BLaER1 (cell line): ENCODE measurements around the gene ZNF503.

Experiments
- H3K27ac ChIP-seq: shearing (Covaris generic); formaldehyde crosslinking; 2 replicates; pipeline ENCODE4 v1.8.1; 2022
- H3K27me3 ChIP-seq: shearing (Covaris generic); formaldehyde crosslinking; 2 replicates; pipeline ENCODE4 v1.8.1; 2022
- H3K36me3 ChIP-seq: shearing (Covaris generic); formaldehyde crosslinking; 2 replicates; pipeline ENCODE4 v1.8.1; 2022
- H3K4me1 ChIP-seq: shearing (Covaris generic); formaldehyde crosslinking; 2 replicates; pipeline ENCODE4 v1.8.1; 2022
- H3K4me2 ChIP-seq: shearing (Covaris generic); formaldehyde crosslinking; 2 replicates; pipeline ENCODE4 v1.8.1; 2022
- H3K4me3 ChIP-seq: shearing (Covaris generic); formaldehyde crosslinking; 2 replicates; pipeline ENCODE4 v1.8.1; 2022
- H3K9ac ChIP-seq: shearing (Covaris generic); formaldehyde crosslinking; 2 replicates; pipeline ENCODE4 v1.8.1; 2022
- H3K9me3 ChIP-seq: shearing (Covaris generic); formaldehyde crosslinking; 2 replicates; pipeline ENCODE4 v1.8.1; 2022
- H4K20me1 ChIP-seq: shearing (Covaris generic); formaldehyde crosslinking; 2 replicates; pipeline ENCODE4 v1.8.1; 2022
- Cebpa-rat ChIP-seq: shearing (Covaris generic); IDR thresholded peaks from 2 replicates; pipeline ENCODE4 v1.8.1; 2022

The ZNF503 gene

DNA sequence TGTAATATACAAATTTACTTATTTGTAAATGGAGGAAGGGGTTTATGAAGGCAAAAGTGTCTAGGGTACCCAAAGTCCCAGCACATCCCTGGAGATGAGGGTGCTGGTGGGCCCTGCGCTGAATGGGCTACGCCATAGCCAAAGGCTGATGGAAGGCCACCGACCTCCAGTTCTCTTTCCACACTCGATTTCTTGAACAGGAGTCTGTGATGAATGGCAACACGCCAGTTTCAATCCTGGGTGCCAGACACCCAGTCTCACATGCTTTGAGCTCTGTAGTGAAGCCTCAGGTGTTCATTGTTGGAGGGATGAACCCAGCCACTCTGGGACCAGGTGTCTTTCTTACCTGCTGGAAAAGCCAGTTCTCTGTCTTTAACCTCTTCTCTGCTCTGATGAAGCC, 30.6 kb upstream of the ZNF503 start:
- H3K4me3 ChIP-seq: no peak overlapping the region
- no peaks in the 10 kb centered on the region for H3K27me3 ChIP-seq
- no peaks in the 10 kb centered on the region for H3K9me3 ChIP-seq
- H3K4me1 ChIP-seq: peaks cover 10% of the 10 kb centered on the region
- H4K20me1 ChIP-seq: no peaks in the 10 kb centered on the region
- no peak overlapping the region for H3K9ac ChIP-seq
- H3K27ac ChIP-seq: no peak overlapping the region
- no peak overlapping the region for H3K4me2 ChIP-seq
- H3K36me3 ChIP-seq: no peaks in the 10 kb centered on the region
- no peak for TF ChIP-seq Cebpa-rat

DNA sequence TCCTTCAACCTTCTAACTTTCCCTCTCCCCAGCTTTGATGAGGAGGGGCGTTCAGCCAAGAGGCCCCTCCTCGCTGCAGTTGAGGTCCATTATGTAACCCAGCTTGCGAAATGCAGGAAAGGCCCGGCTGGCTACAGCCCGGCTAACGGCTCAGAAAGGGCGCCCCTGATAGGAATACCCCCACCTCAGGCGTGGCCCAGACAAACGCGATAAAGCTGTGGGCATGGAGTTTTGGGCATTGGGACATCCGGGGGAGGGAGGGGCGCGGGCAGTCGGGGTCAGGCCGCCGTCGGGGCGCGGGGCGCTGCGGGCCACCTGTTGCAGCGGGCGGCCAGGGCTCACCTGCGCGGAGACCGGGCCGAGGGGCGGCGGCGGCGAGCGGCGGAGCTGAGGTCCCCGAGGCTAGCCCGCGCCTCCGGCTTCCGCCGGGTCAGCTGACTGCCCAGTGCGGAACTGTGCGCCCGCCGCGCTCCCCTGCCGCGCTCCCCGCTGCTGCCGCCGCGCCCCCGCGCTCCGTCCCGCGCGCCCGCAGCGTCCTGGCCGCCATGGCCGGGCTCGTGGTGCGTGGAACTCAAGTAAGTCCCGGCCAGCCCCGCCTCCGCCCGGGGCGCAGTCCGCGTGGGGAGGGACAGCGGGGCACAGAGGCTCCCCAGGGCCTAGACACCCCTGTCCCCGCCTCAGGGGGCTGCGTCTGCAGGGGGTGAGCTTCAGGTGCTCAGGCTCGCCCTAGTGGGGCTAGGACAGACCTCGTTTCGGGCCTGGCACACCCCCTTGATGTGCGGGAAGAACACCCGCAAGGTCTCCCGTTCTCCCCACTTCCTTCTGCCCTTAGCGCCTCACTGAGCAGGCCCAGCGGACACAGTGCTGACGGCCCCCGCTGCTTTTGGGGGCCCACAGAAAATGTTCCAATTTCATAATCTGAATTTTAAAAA, 29.9 kb upstream of the ZNF503 start, which contains the start of gene LRMDA:
TSS of gene LRMDA (plus strand) at position 445 of the 932 bp plus-strand sequence.
- Histone ChIP-seq H3K4me3 (no peak within 1 kb of the TSS), H3K27me3 (no peaks in the 10 kb centered on the region), H3K9me3 (no peaks in the 10 kb centered on the region), H4K20me1 (no peaks in the 10 kb centered on the region), H3K4me1 (peaks cover 10% of the 10 kb centered on the region), H3K4me2 (peak within 1 kb of the TSS; percentile 56), H3K27ac (no peak within 1 kb of the TSS), H3K9ac (no peak within 1 kb of the TSS), H3K36me3 (no peaks in the 10 kb centered on the region)
- no peak for TF ChIP-seq Cebpa-rat

DNA sequence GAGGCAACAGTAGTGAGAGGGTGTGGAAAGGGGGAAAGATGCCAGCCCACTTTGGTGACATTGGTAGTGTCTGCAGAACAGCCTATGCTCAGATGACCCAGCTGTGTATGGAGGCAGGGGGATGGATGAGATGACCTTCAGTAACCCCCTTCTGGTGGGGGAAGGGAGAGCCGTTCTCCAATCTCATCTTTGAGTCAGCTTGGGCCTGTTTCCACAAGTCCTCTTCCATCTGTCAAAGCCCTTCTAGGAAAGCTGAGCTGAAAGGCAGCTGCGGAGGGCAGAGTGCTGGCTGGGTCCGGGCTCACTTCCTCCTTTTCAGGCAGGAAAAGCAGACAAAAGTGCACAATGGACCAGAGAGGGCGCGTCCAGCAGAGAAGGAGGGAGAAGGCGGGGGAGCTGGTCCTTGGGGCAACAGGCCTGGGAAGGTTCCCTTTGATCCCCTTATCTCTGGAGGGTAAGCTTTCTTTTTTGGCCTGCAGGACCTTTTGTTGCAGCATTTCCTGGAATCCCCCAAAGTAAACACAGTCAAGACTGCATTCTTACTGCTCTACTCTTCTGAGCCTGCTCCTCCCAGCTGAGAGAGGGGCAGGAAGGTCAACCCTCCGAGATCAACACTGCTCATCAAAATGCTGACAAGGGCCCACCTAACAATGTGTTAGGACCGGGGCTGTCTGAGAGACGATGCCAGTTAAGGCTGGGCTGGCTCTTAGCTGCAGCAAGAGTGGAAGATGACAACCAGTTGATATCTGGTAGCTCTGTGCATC, 28.6 kb upstream of the ZNF503 start:
- Histone ChIP-seq H3K27ac (no peak overlapping the region; the same call in 1 of the 2 replicates), H4K20me1 (no peaks in the 10 kb centered on the region), H3K4me1 (peaks cover 10% of the 10 kb centered on the region), H3K9ac (no peak overlapping the region), H3K36me3 (no peaks in the 10 kb centered on the region), H3K27me3 (no peaks in the 10 kb centered on the region), H3K9me3 (no peaks in the 10 kb centered on the region), H3K4me2 (peak overlapping the region; percentile 56), H3K4me3 (no peak overlapping the region)
- no peak for TF ChIP-seq Cebpa-rat

DNA sequence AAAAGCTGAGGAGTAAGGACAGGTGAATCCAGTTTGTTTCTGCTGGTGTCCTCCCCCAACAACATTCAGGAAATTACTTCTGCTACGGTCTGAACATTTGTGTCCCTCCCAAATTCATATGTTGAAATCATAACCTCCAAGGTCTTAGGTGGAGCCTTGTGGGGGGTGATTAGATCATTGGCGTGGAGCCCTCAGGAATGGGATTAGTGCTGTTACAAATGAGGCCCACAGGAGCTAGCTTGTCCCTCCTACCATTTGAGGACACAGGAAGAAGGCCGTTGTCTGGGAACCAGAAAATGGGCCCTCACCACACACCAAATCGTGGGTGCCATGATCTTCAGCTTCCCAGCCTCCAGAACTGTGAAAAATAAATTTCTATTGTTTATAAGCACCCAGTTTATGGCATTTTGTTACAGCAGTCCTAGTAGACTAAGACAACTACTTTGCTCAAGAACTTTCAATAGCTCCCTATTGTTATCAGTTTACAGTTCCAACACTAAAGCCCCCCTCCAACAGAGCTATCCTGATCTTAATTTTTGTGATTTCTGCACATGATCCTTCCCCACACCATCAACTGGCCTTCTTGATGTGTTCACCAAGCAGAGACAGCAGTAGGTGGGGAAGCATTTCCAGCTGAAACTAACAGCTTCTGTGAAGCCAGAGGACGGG, 27.7 kb upstream of the ZNF503 start:
- Histone ChIP-seq H3K4me3 (no peak overlapping the region), H3K27ac (no peak overlapping the region), H3K9me3 (no peaks in the 10 kb centered on the region), H4K20me1 (no peaks in the 10 kb centered on the region), H3K4me1 (peaks cover 10% of the 10 kb centered on the region), H3K4me2 (no peak overlapping the region; the same call in 1 of the 2 replicates), H3K36me3 (no peaks in the 10 kb centered on the region), H3K27me3 (no peaks in the 10 kb centered on the region), H3K9ac (no peak overlapping the region)
- no peak for TF ChIP-seq Cebpa-rat

DNA sequence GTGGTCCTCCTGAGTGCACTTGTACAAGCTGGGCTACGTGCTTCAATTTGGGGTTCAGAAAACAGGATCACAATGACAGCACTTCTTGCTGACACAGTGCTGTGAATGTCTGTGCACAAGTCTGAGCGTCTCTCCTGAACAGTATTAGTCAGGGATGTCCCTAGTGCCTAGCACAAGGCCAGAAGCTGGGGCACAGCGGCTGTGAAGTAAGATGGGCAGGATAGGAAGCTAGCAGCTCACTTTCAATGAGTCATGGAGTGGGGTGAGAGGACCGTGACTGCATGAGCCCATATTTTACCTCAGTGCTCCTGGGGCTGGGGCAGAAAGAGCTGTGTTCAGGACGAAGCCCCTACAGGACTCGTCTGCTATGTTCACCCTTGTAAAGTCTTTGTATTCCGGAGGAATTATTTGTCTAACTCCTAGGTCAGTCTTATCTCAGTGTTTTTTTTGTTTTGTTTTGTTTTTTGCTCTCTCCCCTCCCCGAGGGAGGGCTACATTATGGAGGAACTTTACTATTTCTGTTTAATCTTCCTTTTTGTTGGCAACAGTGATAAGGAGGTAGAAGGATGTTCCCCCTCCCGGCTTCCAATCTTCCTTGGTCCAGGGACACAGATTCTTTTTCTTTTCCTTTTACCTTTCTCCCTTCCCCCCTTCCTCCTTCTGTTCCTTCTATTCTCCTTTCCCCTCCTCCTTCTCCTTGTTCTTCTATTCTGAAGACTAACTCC, 27.0 kb upstream of the ZNF503 start:
- H3K36me3 ChIP-seq: no peaks in the 10 kb centered on the region
- H3K27me3 ChIP-seq: no peaks in the 10 kb centered on the region
- H3K4me3 ChIP-seq: no peak overlapping the region
- TF ChIP-seq Cebpa-rat: no peak
- H3K4me2 ChIP-seq: no peak overlapping the region
- H4K20me1 ChIP-seq: no peaks in the 10 kb centered on the region
- no peaks in the 10 kb centered on the region for H3K9me3 ChIP-seq
- no peak overlapping the region for H3K9ac ChIP-seq
- no peak overlapping the region for H3K27ac ChIP-seq
- peaks cover 10% of the 10 kb centered on the region for H3K4me1 ChIP-seq

DNA sequence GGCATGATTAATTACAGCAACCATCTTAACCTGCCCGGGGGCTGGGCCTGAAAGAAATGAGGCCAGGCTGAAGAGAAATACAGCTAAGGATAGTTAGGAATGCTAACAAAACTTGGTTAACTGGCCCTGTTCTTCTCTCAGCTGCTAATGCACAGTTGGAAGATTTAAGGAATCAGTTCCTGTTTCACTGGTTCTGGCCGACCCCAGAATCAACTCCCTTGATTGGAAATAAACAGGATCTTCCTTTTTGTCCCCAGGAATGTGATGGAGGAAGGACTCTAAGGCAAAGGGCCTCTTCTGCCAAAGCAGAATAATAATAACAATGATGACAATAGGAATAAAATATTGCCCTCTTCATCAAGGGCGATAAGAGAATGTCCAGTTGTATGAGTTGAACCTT, 26.4 kb upstream of the ZNF503 start:
- H3K27me3 ChIP-seq: no peaks in the 10 kb centered on the region
- no peaks in the 10 kb centered on the region for H3K9me3 ChIP-seq
- no peaks in the 10 kb centered on the region for H4K20me1 ChIP-seq
- TF ChIP-seq Cebpa-rat: no peak
- no peak overlapping the region for H3K4me2 ChIP-seq
- peaks cover 10% of the 10 kb centered on the region for H3K4me1 ChIP-seq
- no peak overlapping the region for H3K9ac ChIP-seq
- H3K4me3 ChIP-seq: no peak overlapping the region
- H3K36me3 ChIP-seq: no peaks in the 10 kb centered on the region
- no peak overlapping the region for H3K27ac ChIP-seq

DNA sequence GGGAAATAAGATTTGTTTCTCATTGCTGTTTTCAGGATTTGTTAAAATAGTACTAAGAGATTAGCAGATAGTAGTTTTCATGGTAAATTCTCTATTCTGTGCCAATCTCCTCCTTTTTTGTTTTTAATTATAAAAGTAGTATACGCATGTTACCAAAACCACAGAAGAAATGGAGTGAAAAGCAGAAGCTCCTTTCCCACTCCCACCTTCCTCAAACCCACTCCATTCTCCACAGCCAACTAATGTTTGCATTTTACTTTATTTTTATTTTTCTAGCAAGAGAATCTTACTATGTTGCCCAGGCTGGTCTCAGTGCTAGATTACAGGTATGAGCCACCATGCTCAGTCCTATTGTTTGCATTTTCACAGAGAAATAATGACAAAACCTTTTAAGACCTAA, 25.3 kb upstream of the ZNF503 start:
- H3K27ac ChIP-seq: no peak overlapping the region
- no peaks in the 10 kb centered on the region for H3K27me3 ChIP-seq
- H4K20me1 ChIP-seq: no peaks in the 10 kb centered on the region
- no peaks in the 10 kb centered on the region for H3K9me3 ChIP-seq
- no peak overlapping the region for H3K4me3 ChIP-seq
- peaks cover 10% of the 10 kb centered on the region for H3K4me1 ChIP-seq
- no peaks in the 10 kb centered on the region for H3K36me3 ChIP-seq
- no peak overlapping the region for H3K4me2 ChIP-seq
- TF ChIP-seq Cebpa-rat: no peak
- H3K9ac ChIP-seq: no peak overlapping the region

DNA sequence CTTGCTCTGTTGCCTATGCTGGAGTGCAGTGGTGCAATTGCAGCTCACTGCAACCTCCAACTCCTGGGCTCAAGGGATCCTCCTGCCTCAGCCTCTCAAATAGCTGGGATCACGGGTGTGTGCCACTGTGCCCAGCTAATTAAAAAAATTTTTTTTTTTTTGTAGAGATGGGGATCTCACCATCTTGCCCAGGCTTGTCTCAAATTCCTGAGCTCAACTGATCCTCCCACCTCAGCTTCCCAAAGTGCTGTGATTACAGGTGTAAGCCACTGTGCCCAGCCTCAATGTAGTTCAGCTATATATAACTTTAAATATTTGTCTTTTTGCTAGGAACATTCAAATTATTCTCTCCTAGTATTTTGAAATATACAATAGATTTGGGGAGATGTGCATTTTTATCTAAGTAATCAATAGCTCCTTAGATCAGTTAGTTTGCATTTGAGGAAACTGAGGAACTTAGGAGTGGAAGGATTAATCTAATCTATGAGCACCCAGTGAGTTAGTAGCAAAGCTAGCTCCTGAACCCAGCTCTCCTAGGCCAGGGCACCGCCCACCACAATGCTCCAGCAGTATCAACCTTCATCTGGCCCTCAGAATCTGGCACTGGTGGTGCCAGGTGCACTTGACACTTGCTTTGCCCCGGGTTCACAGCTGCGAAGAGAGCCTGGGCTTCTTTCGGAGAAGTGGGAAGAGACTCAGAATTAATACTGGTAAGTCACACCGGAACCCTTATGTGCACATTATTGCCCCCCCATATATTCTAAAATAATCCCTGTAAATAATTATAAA, 23.9 kb upstream of the ZNF503 start:
- Histone ChIP-seq H3K27ac (no peak overlapping the region), H3K27me3 (no peaks in the 10 kb centered on the region), H3K36me3 (no peaks in the 10 kb centered on the region), H3K4me3 (no peak overlapping the region), H3K4me1 (peaks cover 9% of the 10 kb centered on the region), H3K4me2 (no peak overlapping the region), H3K9me3 (no peaks in the 10 kb centered on the region), H4K20me1 (no peaks in the 10 kb centered on the region), H3K9ac (no peak overlapping the region)
- no peak for TF ChIP-seq Cebpa-rat

DNA sequence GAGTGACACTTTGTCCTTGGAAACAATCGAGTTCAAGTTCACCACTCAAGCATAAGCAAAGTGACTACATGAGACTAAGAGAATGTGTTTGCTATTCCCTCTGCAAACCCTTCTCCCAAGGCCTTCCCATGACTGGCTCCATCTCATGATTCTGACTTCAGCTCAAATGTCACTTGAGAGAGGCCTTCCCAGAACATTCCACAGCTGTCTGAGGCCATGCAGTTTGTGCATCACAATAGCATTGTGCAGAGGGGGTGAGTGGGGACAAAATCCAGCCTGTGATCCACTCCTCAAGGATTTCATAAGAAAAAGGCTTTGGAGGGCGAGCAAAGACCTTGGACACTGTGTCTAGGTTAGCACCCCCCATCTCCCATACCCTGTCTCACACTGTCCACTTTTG, 23.0 kb upstream of the ZNF503 start:
- no peaks in the 10 kb centered on the region for H3K9me3 ChIP-seq
- no peaks in the 10 kb centered on the region for H3K4me1 ChIP-seq
- TF ChIP-seq Cebpa-rat: no peak
- no peaks in the 10 kb centered on the region for H3K36me3 ChIP-seq
- H3K27ac ChIP-seq: no peak overlapping the region
- H3K9ac ChIP-seq: no peak overlapping the region
- no peaks in the 10 kb centered on the region for H3K27me3 ChIP-seq
- no peaks in the 10 kb centered on the region for H4K20me1 ChIP-seq
- H3K4me2 ChIP-seq: no peak overlapping the region
- no peak overlapping the region for H3K4me3 ChIP-seq
